NB4 (cell line): ENCODE data around the gene CHMP1B.

Source experiments
- DNase-seq: peaks from one replicate; pipeline ENCODE4 v3.0.0; 2010; ENCODE audit warnings: low read depth
- H3K4me3 ChIP-seq: one replicate; pipeline ENCODE4 v1.5.1; 2011; ENCODE audit warnings: mild to moderate bottlenecking, low read depth, low read length, moderate library complexity
- MAX ChIP-seq: IDR thresholded peaks from 2 replicates; pipeline ENCODE4 v1.6.1; 2011; ENCODE audit warnings: low read depth, low read length
- MYC ChIP-seq: IDR thresholded peaks from 2 replicates; pipeline ENCODE4 v1.6.1; 2011; ENCODE audit warnings: low read depth, low read length
- POLR2A ChIP-seq: IDR thresholded peaks from 2 replicates; pipeline ENCODE4 v1.6.1; 2011; ENCODE audit warnings: mild to moderate bottlenecking; ENCODE audit not compliant: insufficient read length; ENCODE audit errors: extremely low read depth
- TF ChIP-seq, protein P1 (sequence below): IDR thresholded peaks from one replicate; pipeline ENCODE4 v1.5.1; 2012; ENCODE audit warnings: low read depth, low read length

CHMP1B gene

GRCh38 chr18:11864471-11864870, 13.3 kb downstream of the CHMP1B start:
- DNase-seq: no peak
- TF ChIP-seq MAX (no peak), POLR2A (no peak), MYC (no peak)
- TF ChIP-seq, protein P1, sequence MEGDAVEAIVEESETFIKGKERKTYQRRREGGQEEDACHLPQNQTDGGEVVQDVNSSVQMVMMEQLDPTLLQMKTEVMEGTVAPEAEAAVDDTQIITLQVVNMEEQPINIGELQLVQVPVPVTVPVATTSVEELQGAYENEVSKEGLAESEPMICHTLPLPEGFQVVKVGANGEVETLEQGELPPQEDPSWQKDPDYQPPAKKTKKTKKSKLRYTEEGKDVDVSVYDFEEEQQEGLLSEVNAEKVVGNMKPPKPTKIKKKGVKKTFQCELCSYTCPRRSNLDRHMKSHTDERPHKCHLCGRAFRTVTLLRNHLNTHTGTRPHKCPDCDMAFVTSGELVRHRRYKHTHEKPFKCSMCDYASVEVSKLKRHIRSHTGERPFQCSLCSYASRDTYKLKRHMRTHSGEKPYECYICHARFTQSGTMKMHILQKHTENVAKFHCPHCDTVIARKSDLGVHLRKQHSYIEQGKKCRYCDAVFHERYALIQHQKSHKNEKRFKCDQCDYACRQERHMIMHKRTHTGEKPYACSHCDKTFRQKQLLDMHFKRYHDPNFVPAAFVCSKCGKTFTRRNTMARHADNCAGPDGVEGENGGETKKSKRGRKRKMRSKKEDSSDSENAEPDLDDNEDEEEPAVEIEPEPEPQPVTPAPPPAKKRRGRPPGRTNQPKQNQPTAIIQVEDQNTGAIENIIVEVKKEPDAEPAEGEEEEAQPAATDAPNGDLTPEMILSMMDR: no peak
- no peak overlapping the region for H3K4me3 ChIP-seq

GRCh38 chr18:11865071-11865470, 13.9 kb downstream of the CHMP1B start:
- no peak for DNase-seq
- no peak overlapping the region for H3K4me3 ChIP-seq
- TF ChIP-seq, protein P1: no peak
- TF ChIP-seq POLR2A: no peak
- TF ChIP-seq MYC: no peak
- TF ChIP-seq MAX: no peak

- DNase-seq: no peak
- H3K4me3 ChIP-seq: no peak overlapping the region
- TF ChIP-seq POLR2A (no peak), MYC (no peak), MAX (no peak)
- TF ChIP-seq, protein P1: no peak
These were observed 15.1 kb downstream of the CHMP1B start for GRCh38 chr18:11866329-11866728.

DNA sequence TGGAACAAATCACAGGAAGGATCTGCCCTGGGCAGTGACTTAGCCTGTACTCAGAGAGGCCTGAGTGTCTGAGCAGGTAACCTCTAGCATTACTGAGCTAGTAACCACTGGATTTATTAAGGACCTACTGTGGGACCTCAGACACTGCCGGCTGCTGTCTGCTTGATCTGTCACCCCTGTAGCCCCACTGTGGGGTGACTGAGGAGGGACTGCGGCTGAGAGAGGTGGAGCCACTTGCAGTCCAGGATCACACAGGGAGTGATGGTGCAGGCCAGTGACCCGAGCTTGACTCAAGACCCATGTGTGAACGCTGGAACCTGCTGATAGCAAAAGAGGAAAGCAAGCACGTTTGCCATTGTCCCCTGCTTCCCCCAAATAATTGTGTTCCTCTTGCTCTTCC, 15.6 kb downstream of the CHMP1B start:
- no peak for TF ChIP-seq POLR2A
- no peak for TF ChIP-seq MAX
- TF ChIP-seq, protein P1: no peak
- no peak for TF ChIP-seq MYC
- no peak overlapping the region for H3K4me3 ChIP-seq
- no peak for DNase-seq

DNA sequence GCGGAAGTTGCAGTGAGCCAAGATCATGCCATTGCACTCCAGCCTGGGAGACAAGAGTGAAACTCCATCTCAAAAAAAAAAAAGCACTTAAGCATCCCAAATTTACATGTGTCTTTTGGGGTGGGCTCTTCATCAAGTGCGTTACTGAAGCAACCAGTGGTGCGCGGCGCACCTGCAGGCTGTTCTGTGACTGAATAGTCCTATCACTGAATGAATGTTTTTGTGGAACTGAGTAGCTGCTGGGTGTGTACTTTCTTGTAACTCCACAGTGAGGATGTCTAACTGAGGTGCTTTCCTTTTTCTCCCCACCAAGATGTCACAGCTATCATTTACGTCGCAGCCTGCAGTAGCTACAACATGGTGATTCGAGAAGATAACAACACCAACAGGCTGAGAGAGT, 17.0 kb downstream of the CHMP1B start:
- TF ChIP-seq POLR2A (no peak), MAX (no peak), MYC (no peak)
- TF ChIP-seq, protein P1: no peak
- DNase-seq: no peak
- no peak overlapping the region for H3K4me3 ChIP-seq

- TF ChIP-seq MYC (no peak), POLR2A (no peak), MAX (no peak)
- TF ChIP-seq, protein P1: no peak
- no peak overlapping the region for H3K4me3 ChIP-seq
- DNase-seq: no peak
These were observed 20.3 kb downstream of the CHMP1B start for GRCh38 chr18:11871501-11871900.
